SK-N-SH (cell line): Measurements from ENCODE around the gene SSTR1. TPM values are rescaled to one million over a fixed set of nuclear protein-coding genes. Genes with fewer than 3 reads are reported as not detected.

Source experiments
- CTCF ChIA-PET: fragments of 300-600, 350-600 bp; formaldehyde crosslinking; extraction: SDS; loops from one replicate; lab custom pipeline; 2021; lab: Yijun Ruan, JAX
- POLR2A ChIA-PET: fragments of 350-600 bp; sonication (Branson Sonifier 250); formaldehyde crosslinking; extraction: SDS; loops from one replicate; lab custom pipeline; 2020; ENCODE audit warnings: antibody characterized with exemption, inconsistent platforms; lab: Yijun Ruan, JAX
- DNase-seq: peaks from one replicate; pipeline ENCODE4 v3.0.0; 2012
- H2AFZ ChIP-seq: fragments of 200-600 bp; sonication (generic); 2 replicates; pipeline ENCODE4 v1.8.1; 2016; ENCODE audit warnings: antibody characterized with exemption, mild to moderate bottlenecking, low read depth
- H3F3A ChIP-seq: fragments of 200-600 bp; sonication (generic); replicated peaks from 2 replicates; pipeline ENCODE3; 2016; ENCODE audit warnings: antibody characterized with exemption, mild to moderate bottlenecking; ENCODE audit not compliant: insufficient read depth
- H3K27ac ChIP-seq, 2 experiments: fragments of 200-500 bp in 1 of 2; fragments of 200-600 bp in 1 of 2; sonication (Bioruptor generic) in 1 of 2; sonication (generic), shearing (Covaris generic) in 1 of 2; 2 replicates each; pipeline versions ENCODE4 v1.5.1 to v1.6.1; 2014 to 2016; ENCODE audit warnings: low read depth in 2 of 2, inconsistent platforms in 1 of 2, low read length in 1 of 2, mild to moderate bottlenecking in 1 of 2, mixed read lengths in 1 of 2
- H3K27me3 ChIP-seq: fragments of 200-600 bp; sonication (generic), shearing (Covaris generic); 2 replicates; pipeline ENCODE4 v1.6.1; 2016; ENCODE audit warnings: mixed run types; ENCODE audit not compliant: insufficient read depth
- H3K36me3 ChIP-seq, 2 experiments: fragments of 200-500 bp in 1 of 2; fragments of 200-600 bp in 1 of 2; sonication (Bioruptor generic) in 1 of 2; sonication (generic) in 1 of 2; replicated peaks in 1 of 2; 2 replicates each; pipeline versions ENCODE3 to v1.5.1; 2014 to 2016; ENCODE audit warnings: low read length in 1 of 2, mild to moderate bottlenecking in 1 of 2; ENCODE audit not compliant: insufficient read depth in 2 of 2, control insufficient read depth in 1 of 2
- H3K4me1 ChIP-seq, 2 experiments: fragments of 200-500 bp in 1 of 2; fragments of 200-600 bp in 1 of 2; sonication (Bioruptor generic) in 1 of 2; sonication (generic), shearing (Covaris generic) in 1 of 2; 2 replicates each; pipeline versions ENCODE4 v1.5.1 to v1.6.1; 2014 to 2016; ENCODE audit warnings: low read depth in 1 of 2, low read length in 1 of 2, mixed run types in 1 of 2; ENCODE audit not compliant: insufficient read depth in 2 of 2, control insufficient read depth in 1 of 2
- H3K4me2 ChIP-seq: fragments of 200-600 bp; sonication (generic), shearing (Covaris generic); 2 replicates; pipeline ENCODE4 v1.6.1; 2017; ENCODE audit warnings: mixed run types
- H3K4me3 ChIP-seq, 2 experiments: fragments of 200-500 bp in 1 of 2; fragments of 200-600 bp in 1 of 2; sonication (Bioruptor generic) in 1 of 2; sonication (generic), shearing (Covaris generic) in 1 of 2; 2 replicates each; pipeline versions ENCODE4 v1.5.1 to v1.8.1; 2014 to 2016; ENCODE audit warnings: low read depth in 2 of 2, inconsistent platforms in 1 of 2, low read length in 1 of 2, mild to moderate bottlenecking in 1 of 2, mixed read lengths in 1 of 2, moderate library complexity in 1 of 2
- H3K79me2 ChIP-seq: fragments of 200-600 bp; sonication (generic); 2 replicates; pipeline ENCODE4 v1.8.1; 2017; ENCODE audit warnings: mild to moderate bottlenecking; ENCODE audit not compliant: insufficient read depth
- H3K9ac ChIP-seq: fragments of 200-600 bp; sonication (generic); 2 replicates; pipeline ENCODE4 v1.6.1; 2017; ENCODE audit warnings: mixed run types
- H3K9me2 ChIP-seq: fragments of 200-600 bp; sonication (generic); 2 replicates; pipeline ENCODE4 v1.6.1; 2017; ENCODE audit warnings: mixed run types
- H3K9me3 ChIP-seq: fragments of 200-600 bp; sonication (generic); 2 replicates; pipeline ENCODE4 v1.6.1; 2017; ENCODE audit warnings: mixed run types, mild to moderate bottlenecking, moderate library complexity
- H4K20me1 ChIP-seq: fragments of 200-600 bp; sonication (generic); 2 replicates; pipeline ENCODE4 v1.6.1; 2017; ENCODE audit warnings: mild to moderate bottlenecking, mixed run types; ENCODE audit not compliant: insufficient read depth
- FOSL2 ChIP-seq: IDR thresholded peaks from 2 replicates; pipeline ENCODE4 v1.4.0; 2012; ENCODE audit warnings: low read depth, mild to moderate bottlenecking, moderate library complexity, borderline replicate concordance
- GATA2 ChIP-seq: sonication (generic); formaldehyde crosslinking; IDR thresholded peaks from 2 replicates; pipeline ENCODE4 v1.5.0; 2020; ENCODE audit warnings: mild to moderate bottlenecking, missing genetic modification reagents
- IRF3 ChIP-seq: fragments of 150-350 bp; IDR thresholded peaks from 2 replicates; pipeline ENCODE4 v1.6.1; 2016; ENCODE audit warnings: mild to moderate bottlenecking, low read depth, low read length
- NFIC ChIP-seq: IDR thresholded peaks from 2 replicates; pipeline ENCODE4 v1.4.0; 2012; ENCODE audit warnings: borderline replicate concordance
- NRF1 ChIP-seq: IDR thresholded peaks from 2 replicates; pipeline ENCODE4 v1.6.1; 2012; ENCODE audit warnings: low read depth, mild to moderate bottlenecking, low read length
- POLR2AphosphoS5 ChIP-seq: IDR thresholded peaks from 2 replicates; pipeline ENCODE4 v1.6.1; 2012; ENCODE audit warnings: low read depth, low read length
- RAD21 ChIP-seq: IDR thresholded peaks from 2 replicates; pipeline ENCODE4 v1.6.1; 2012; ENCODE audit warnings: mild to moderate bottlenecking, low read length
- RCOR1 ChIP-seq: fragments of 150-350 bp; IDR thresholded peaks from 2 replicates; pipeline ENCODE4 v1.6.1; 2017; ENCODE audit warnings: antibody characterized with exemption, low read length
- RXRA ChIP-seq: IDR thresholded peaks from 2 replicates; pipeline ENCODE4 v1.4.0; 2012; ENCODE audit warnings: low read depth, mild to moderate bottlenecking, borderline replicate concordance
- SMC3 ChIP-seq: IDR thresholded peaks from 2 replicates; pipeline ENCODE4 v1.6.1; 2012; ENCODE audit warnings: low read depth, low read length, improper control_type of control experiment
- TAF1 ChIP-seq: IDR thresholded peaks from 2 replicates; pipeline ENCODE4 v1.6.1; 2012; ENCODE audit warnings: low read depth, mild to moderate bottlenecking, low read length, moderate library complexity, borderline replicate concordance
- WGBS: methylation state at CpG from one replicate; pipeline ENCODE4 v1.1.6; 2017; ENCODE audit warnings: low lambda C conversion rate; 5-methylcytosine and 5-hydroxymethylcytosine counted together
- polyA plus RNA-seq, 3 experiments: library from polyadenylated mRNA; depleted of rRNA; stranded (reverse); fragments of >200 nt; gene quantifications; 2 replicates each; pipeline ENCODE4 v1.2.3, GENCODE V29; 2012
- TF ChIP-seq, protein P1 (sequence below): IDR thresholded peaks from 2 replicates; pipeline ENCODE4 v1.4.0; 2012; ENCODE audit warnings: low read depth, borderline replicate concordance
- TF ChIP-seq, protein P2 (sequence below): IDR thresholded peaks from 2 replicates; pipeline ENCODE4; 2012
- TF ChIP-seq, protein P3 (sequence below): fragments of 150-350 bp; IDR thresholded peaks from 2 replicates; pipeline ENCODE4 v1.6.1; 2017; ENCODE audit warnings: antibody characterized with exemption, low read length, low read depth, borderline replicate concordance

Gene SSTR1
- polyA plus RNA-seq, 1 of the 3 experiments (the other 2 are of a cell fraction): 0.08 TPM

- no peak overlapping the region for H3K4me2 ChIP-seq
- H3K36me3 ChIP-seq: no peaks in the 10 kb centered on the region
- ChIA-PET CTCF (no interaction called here), POLR2A (no interaction called here)
- no peak for TF ChIP-seq NFIC
- TF ChIP-seq TAF1: no peak
- TF ChIP-seq, protein P1, sequence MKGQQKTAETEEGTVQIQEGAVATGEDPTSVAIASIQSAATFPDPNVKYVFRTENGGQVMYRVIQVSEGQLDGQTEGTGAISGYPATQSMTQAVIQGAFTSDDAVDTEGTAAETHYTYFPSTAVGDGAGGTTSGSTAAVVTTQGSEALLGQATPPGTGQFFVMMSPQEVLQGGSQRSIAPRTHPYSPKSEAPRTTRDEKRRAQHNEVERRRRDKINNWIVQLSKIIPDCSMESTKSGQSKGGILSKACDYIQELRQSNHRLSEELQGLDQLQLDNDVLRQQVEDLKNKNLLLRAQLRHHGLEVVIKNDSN: no peak
- no peak for TF ChIP-seq POLR2AphosphoS5
- TF ChIP-seq, protein P2, sequence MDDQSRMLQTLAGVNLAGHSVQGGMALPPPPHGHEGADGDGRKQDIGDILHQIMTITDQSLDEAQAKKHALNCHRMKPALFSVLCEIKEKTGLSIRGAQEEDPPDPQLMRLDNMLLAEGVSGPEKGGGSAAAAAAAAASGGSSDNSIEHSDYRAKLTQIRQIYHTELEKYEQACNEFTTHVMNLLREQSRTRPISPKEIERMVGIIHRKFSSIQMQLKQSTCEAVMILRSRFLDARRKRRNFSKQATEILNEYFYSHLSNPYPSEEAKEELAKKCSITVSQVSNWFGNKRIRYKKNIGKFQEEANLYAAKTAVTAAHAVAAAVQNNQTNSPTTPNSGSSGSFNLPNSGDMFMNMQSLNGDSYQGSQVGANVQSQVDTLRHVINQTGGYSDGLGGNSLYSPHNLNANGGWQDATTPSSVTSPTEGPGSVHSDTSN: no peak
- TF ChIP-seq RXRA: no peak
- no peak for TF ChIP-seq SMC3
- TF ChIP-seq, protein P3, sequence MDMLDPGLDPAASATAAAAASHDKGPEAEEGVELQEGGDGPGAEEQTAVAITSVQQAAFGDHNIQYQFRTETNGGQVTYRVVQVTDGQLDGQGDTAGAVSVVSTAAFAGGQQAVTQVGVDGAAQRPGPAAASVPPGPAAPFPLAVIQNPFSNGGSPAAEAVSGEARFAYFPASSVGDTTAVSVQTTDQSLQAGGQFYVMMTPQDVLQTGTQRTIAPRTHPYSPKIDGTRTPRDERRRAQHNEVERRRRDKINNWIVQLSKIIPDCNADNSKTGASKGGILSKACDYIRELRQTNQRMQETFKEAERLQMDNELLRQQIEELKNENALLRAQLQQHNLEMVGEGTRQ: no peak
- TF ChIP-seq GATA2: no peak
- TF ChIP-seq NRF1: no peak
- no peak for TF ChIP-seq IRF3
- H3K27me3 ChIP-seq: no peaks in the 10 kb centered on the region
- H3F3A ChIP-seq: no peaks in the 10 kb centered on the region
- H3K79me2 ChIP-seq: no peaks in the 10 kb centered on the region
- no peaks in the 10 kb centered on the region for H3K9me2 ChIP-seq
- no peaks in the 10 kb centered on the region for H3K9me3 ChIP-seq
- no peak overlapping the region for H3K9ac ChIP-seq
- no peaks in the 10 kb centered on the region for H3K4me1 ChIP-seq
- no peak overlapping the region for H2AFZ ChIP-seq
- H3K27ac ChIP-seq: no peak overlapping the region
- no peaks in the 10 kb centered on the region for H4K20me1 ChIP-seq
- no peak overlapping the region for H3K4me3 ChIP-seq
- DNase-seq: no peak
Measured at GRCh38 chr14:38184132-38184531, 23.6 kb upstream of the SSTR1 start.

DNA sequence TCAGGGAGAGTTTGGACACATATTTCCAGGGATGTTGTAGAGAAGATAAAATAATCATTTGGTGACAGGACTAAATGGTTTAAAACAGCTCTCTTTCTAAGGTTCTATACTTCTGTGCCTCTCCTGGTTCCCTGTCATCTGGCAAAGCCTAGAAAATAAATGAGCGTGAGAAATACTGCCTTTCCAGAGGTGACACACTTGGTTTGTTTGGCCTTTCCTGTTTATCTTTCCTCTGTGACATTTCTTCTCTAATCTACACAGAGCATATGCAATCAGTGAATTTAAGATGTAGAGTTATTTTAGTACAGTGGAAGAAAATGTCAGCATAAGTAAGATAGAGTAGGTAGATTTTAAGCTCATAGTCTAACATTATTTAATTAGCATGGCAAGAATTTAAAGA is 22.0 kb upstream of the SSTR1 start:
- Histone ChIP-seq H3K4me2 (no peak overlapping the region), H4K20me1 (no peaks in the 10 kb centered on the region), H3K4me1 (no peaks in the 10 kb centered on the region), H3K4me3 (no peak overlapping the region), H3F3A (no peaks in the 10 kb centered on the region), H3K9me3 (no peaks in the 10 kb centered on the region), H3K79me2 (no peaks in the 10 kb centered on the region), H3K36me3 (no peaks in the 10 kb centered on the region), H3K27me3 (no peaks in the 10 kb centered on the region), H3K9ac (no peak overlapping the region), H3K27ac (no peak overlapping the region), H3K9me2 (no peaks in the 10 kb centered on the region), H2AFZ (no peak overlapping the region)
- TF ChIP-seq POLR2AphosphoS5: no peak
- TF ChIP-seq SMC3: no peak
- TF ChIP-seq RXRA: no peak
- TF ChIP-seq, protein P2: no peak
- TF ChIP-seq FOSL2: no peak
- TF ChIP-seq GATA2: no peak
- no peak for TF ChIP-seq RCOR1
- no peak for TF ChIP-seq RAD21
- POLR2A ChIA-PET: no interaction called here
- 0% methylated on average over 1 of the region's 1 CpG for WGBS
- DNase-seq: no peak
- CTCF ChIA-PET: no interaction called here
